HL-60 (cell line): Measurements from ENCODE around the gene MIAT.

Source experiments
- CTCF ChIP-seq: IDR thresholded peaks from one replicate; pipeline ENCODE4 v1.5.1; 2011; ENCODE audit warnings: low read length, control low read depth, inconsistent platforms; ENCODE audit not compliant: insufficient read depth
- POLR2AphosphoS5 ChIP-seq: IDR thresholded peaks from 2 replicates; pipeline ENCODE4 v1.6.1; 2012; ENCODE audit warnings: low read depth

DNA sequence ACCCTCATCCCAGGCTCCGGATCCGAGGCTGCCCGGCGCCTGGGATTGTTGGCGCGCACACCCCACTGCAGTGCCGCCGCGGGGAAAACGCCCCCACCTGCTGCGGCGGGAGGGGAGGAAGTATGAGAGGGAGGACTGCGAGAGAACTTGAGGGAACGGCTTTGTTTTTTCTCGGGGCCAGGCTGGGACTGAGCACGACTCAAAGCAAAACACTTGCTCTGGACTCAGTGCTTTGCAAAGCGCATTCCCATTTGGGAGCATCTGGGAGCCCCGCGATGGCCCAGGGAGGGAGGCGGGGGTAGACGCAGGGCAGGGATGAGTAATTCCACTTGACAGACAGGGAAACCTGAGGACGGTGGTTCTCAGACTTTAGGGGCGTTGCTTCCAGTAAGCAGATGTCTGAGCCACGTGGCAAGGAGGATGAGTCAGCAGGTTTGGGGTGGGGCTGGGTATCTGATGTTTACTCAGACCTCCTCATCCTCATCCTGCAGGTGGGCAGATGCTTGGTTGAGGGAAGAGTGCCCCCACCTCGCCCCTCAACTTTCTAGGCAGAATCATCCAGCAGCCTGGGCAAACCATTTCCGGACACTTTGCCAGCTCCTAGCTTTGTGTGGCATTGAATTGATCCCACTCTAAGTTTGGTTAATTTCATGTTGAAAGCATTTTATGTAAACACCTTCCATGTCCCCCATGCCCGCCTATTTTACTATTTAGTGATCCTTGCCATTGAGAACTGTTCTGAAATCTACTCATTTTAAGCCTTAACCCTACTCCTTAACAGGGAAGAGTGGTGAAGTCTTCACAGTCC lies 1.5 kb downstream of the MIAT start:
- TF ChIP-seq CTCF (no peak), POLR2AphosphoS5 (no peak)
